Activated T-helper 1 cell treated with anti-CD3 and anti-CD28 coated beads, Interleukin-12 subunit alpha, Interleukin-12 subunit beta, Interleukin-2, Interleukin-4 antibody, amounts not matched to agents 30 ng/mL and 10 ng/mL and 1 ng/mL, durations not matched to agents 14 hours and 24 hours and 36 hours (primary cell): ENCODE data around the gene PCDH15. TPM values are rescaled to one million over a fixed set of nuclear protein-coding genes. Genes with fewer than 3 reads are reported as not detected.

Experiments used
- DNase-seq: peaks from one replicate; pipeline ENCODE4 v3.0.0; 2021; ENCODE audit warnings: low spot score
- H3K27ac Mint-ChIP-seq: one replicate; pipeline ENCODE4 v1.8.0; 2021; ENCODE audit warnings: mild to moderate bottlenecking, mixed read lengths
- H3K27me3 Mint-ChIP-seq: one replicate; pipeline ENCODE4 v1.8.0; 2022; ENCODE audit warnings: mild to moderate bottlenecking, moderate library complexity, mixed read lengths; ENCODE audit not compliant: insufficient read depth
- H3K36me3 Mint-ChIP-seq: one replicate; pipeline ENCODE4 v1.8.0; 2021; ENCODE audit warnings: low read depth, mixed read lengths
- H3K4me1 Mint-ChIP-seq: one replicate; pipeline ENCODE4 v1.8.0; 2021; ENCODE audit warnings: low read depth, mixed read lengths
- H3K4me3 Mint-ChIP-seq: one replicate; pipeline ENCODE4 v1.8.0; 2021; ENCODE audit warnings: mild to moderate bottlenecking, moderate library complexity, mixed read lengths
- H3K9me3 Mint-ChIP-seq: one replicate; pipeline ENCODE4 v1.8.0; 2021; ENCODE audit warnings: mixed read lengths
- intact Hi-C: fragments of 100-400 bp; cut with micrococcal nuclease; formaldehyde crosslinking; loops from one replicate; pipeline ENCODE4 v1.15.1; 2024
- total RNA-seq: library from RNA; stranded (reverse); gene quantifications from 2 replicates; pipeline ENCODE4 v1.2.3, GENCODE V29; 2022

The PCDH15 gene
- total RNA-seq, 1 donor from 2014 or later: not detected

GRCh38 chr10:54057357-54057756 is 743.7 kb downstream of the PCDH15 start:
- H3K4me1 Mint-ChIP-seq: no peaks in the 10 kb centered on the region
- intact Hi-C loops: no loop called here
- peaks cover 7% of the 10 kb centered on the region for H3K9me3 Mint-ChIP-seq
- H3K27ac Mint-ChIP-seq: no peak overlapping the region
- no peak for DNase-seq
- H3K4me3 Mint-ChIP-seq: no peak overlapping the region
- no peaks in the 10 kb centered on the region for H3K27me3 Mint-ChIP-seq
- H3K36me3 Mint-ChIP-seq: no peaks in the 10 kb centered on the region

GRCh38 chr10:54026340-54026739 is 774.7 kb downstream of the PCDH15 start:
- intact Hi-C loops: no loop called here
- Mint-ChIP-seq H3K27ac (no peak overlapping the region), H3K4me1 (no peaks in the 10 kb centered on the region), H3K27me3 (no peaks in the 10 kb centered on the region), H3K9me3 (no peaks in the 10 kb centered on the region), H3K4me3 (no peak overlapping the region), H3K36me3 (no peaks in the 10 kb centered on the region)
- no peak for DNase-seq

- Mint-ChIP-seq H3K36me3 (no peaks in the 10 kb centered on the region), H3K27ac (no peak overlapping the region), H3K4me3 (no peak overlapping the region), H3K4me1 (no peaks in the 10 kb centered on the region), H3K27me3 (no peaks in the 10 kb centered on the region), H3K9me3 (peaks cover 9% of the 10 kb centered on the region)
- intact Hi-C loops: no loop called here
- DNase-seq: no peak
These were observed 789.9 kb downstream of the PCDH15 start for GRCh38 chr10:54011117-54011516.

GRCh38 chr10:54010337-54010933 is 790.6 kb downstream of the PCDH15 start:
- H3K9me3 Mint-ChIP-seq: peaks cover 9% of the 10 kb centered on the region
- H3K4me3 Mint-ChIP-seq: no peak overlapping the region
- intact Hi-C loops: no loop called here
- no peak overlapping the region for H3K27ac Mint-ChIP-seq
- DNase-seq: no peak
- no peaks in the 10 kb centered on the region for H3K36me3 Mint-ChIP-seq
- no peaks in the 10 kb centered on the region for H3K27me3 Mint-ChIP-seq
- no peaks in the 10 kb centered on the region for H3K4me1 Mint-ChIP-seq

GRCh38 chr10:54009672-54010071 is 791.4 kb downstream of the PCDH15 start:
- peaks cover 5% of the 10 kb centered on the region for H3K9me3 Mint-ChIP-seq
- no peaks in the 10 kb centered on the region for H3K27me3 Mint-ChIP-seq
- intact Hi-C loops: no loop called here
- H3K4me1 Mint-ChIP-seq: no peaks in the 10 kb centered on the region
- no peak for DNase-seq
- H3K36me3 Mint-ChIP-seq: no peaks in the 10 kb centered on the region
- no peak overlapping the region for H3K27ac Mint-ChIP-seq
- H3K4me3 Mint-ChIP-seq: no peak overlapping the region

GRCh38 chr10:54002077-54002476 is 799.0 kb downstream of the PCDH15 start:
- no peaks in the 10 kb centered on the region for H3K27me3 Mint-ChIP-seq
- H3K4me1 Mint-ChIP-seq: no peaks in the 10 kb centered on the region
- no peak overlapping the region for H3K4me3 Mint-ChIP-seq
- intact Hi-C loops: no loop called here
- DNase-seq: no peak
- H3K36me3 Mint-ChIP-seq: no peaks in the 10 kb centered on the region
- no peaks in the 10 kb centered on the region for H3K9me3 Mint-ChIP-seq
- H3K27ac Mint-ChIP-seq: no peak overlapping the region

- no peaks in the 10 kb centered on the region for H3K27me3 Mint-ChIP-seq
- H3K9me3 Mint-ChIP-seq: no peaks in the 10 kb centered on the region
- H3K4me1 Mint-ChIP-seq: no peaks in the 10 kb centered on the region
- H3K4me3 Mint-ChIP-seq: no peak overlapping the region
- DNase-seq: no peak
- H3K36me3 Mint-ChIP-seq: no peaks in the 10 kb centered on the region
- intact Hi-C loops: no loop called here
- H3K27ac Mint-ChIP-seq: no peak overlapping the region
These were observed 803.1 kb downstream of the PCDH15 start for GRCh38 chr10:53997953-53998352.

GRCh38 chr10:53990799-53991238 is 810.2 kb downstream of the PCDH15 start:
- no peaks in the 10 kb centered on the region for H3K9me3 Mint-ChIP-seq
- DNase-seq: no peak
- no peak overlapping the region for H3K27ac Mint-ChIP-seq
- H3K4me3 Mint-ChIP-seq: no peak overlapping the region
- H3K36me3 Mint-ChIP-seq: no peaks in the 10 kb centered on the region
- no peaks in the 10 kb centered on the region for H3K4me1 Mint-ChIP-seq
- H3K27me3 Mint-ChIP-seq: no peaks in the 10 kb centered on the region
- intact Hi-C loops: no loop called here

- H3K4me3 Mint-ChIP-seq: no peak overlapping the region
- no peak overlapping the region for H3K27ac Mint-ChIP-seq
- intact Hi-C loops: no loop called here
- no peaks in the 10 kb centered on the region for H3K36me3 Mint-ChIP-seq
- no peak for DNase-seq
- H3K9me3 Mint-ChIP-seq: peaks cover 4% of the 10 kb centered on the region
- no peaks in the 10 kb centered on the region for H3K27me3 Mint-ChIP-seq
- H3K4me1 Mint-ChIP-seq: no peaks in the 10 kb centered on the region
These were observed 817.6 kb downstream of the PCDH15 start for GRCh38 chr10:53983431-53983830.

GRCh38 chr10:53980210-53980609 is 820.8 kb downstream of the PCDH15 start:
- no peaks in the 10 kb centered on the region for H3K27me3 Mint-ChIP-seq

GRCh38 chr10:53978301-53978700 is 822.7 kb downstream of the PCDH15 start:
- Mint-ChIP-seq H3K4me1 (no peaks in the 10 kb centered on the region), H3K27me3 (no peaks in the 10 kb centered on the region), H3K36me3 (no peaks in the 10 kb centered on the region), H3K9me3 (peaks cover 9% of the 10 kb centered on the region), H3K4me3 (no peak overlapping the region), H3K27ac (no peak overlapping the region)
- DNase-seq: no peak
- intact Hi-C loops: no loop called here

More at GRCh38 chr10:53980210-53980609, 820.8 kb downstream of the PCDH15 start:
- Mint-ChIP-seq H3K4me1 (no peaks in the 10 kb centered on the region), H3K36me3 (no peaks in the 10 kb centered on the region), H3K4me3 (no peak overlapping the region), H3K27ac (no peak overlapping the region), H3K9me3 (peaks cover 12% of the 10 kb centered on the region)
- intact Hi-C loops: no loop called here
- no peak for DNase-seq

- H3K4me1 Mint-ChIP-seq: no peaks in the 10 kb centered on the region
These were observed 823.8 kb downstream of the PCDH15 start for GRCh38 chr10:53977267-53977666.

GRCh38 chr10:53957401-53957800 is 843.6 kb downstream of the PCDH15 start:
- no peak overlapping the region for H3K27ac Mint-ChIP-seq
- no peaks in the 10 kb centered on the region for H3K36me3 Mint-ChIP-seq
- H3K4me1 Mint-ChIP-seq: no peaks in the 10 kb centered on the region
- no peaks in the 10 kb centered on the region for H3K9me3 Mint-ChIP-seq
- no peak overlapping the region for H3K4me3 Mint-ChIP-seq
- intact Hi-C loops: no loop called here
- H3K27me3 Mint-ChIP-seq: no peaks in the 10 kb centered on the region
- no peak for DNase-seq

More at GRCh38 chr10:53977267-53977666, 823.8 kb downstream of the PCDH15 start:
- Mint-ChIP-seq H3K27ac (no peak overlapping the region), H3K9me3 (peaks cover 9% of the 10 kb centered on the region), H3K4me3 (no peak overlapping the region), H3K27me3 (no peaks in the 10 kb centered on the region), H3K36me3 (no peaks in the 10 kb centered on the region)
- no peak for DNase-seq
- intact Hi-C loops: no loop called here

GRCh38 chr10:53955091-53955490 is 845.9 kb downstream of the PCDH15 start:
- DNase-seq: no peak
- no peak overlapping the region for H3K4me3 Mint-ChIP-seq
- intact Hi-C loops: no loop called here
- no peaks in the 10 kb centered on the region for H3K36me3 Mint-ChIP-seq
- no peaks in the 10 kb centered on the region for H3K27me3 Mint-ChIP-seq
- H3K27ac Mint-ChIP-seq: no peak overlapping the region
- H3K4me1 Mint-ChIP-seq: no peaks in the 10 kb centered on the region
- H3K9me3 Mint-ChIP-seq: peaks cover 6% of the 10 kb centered on the region
